Suppressor macrophage (primary cell): Measurements from ENCODE around the gene SHROOM1.
A peak's percentile ranks its signal among the peaks of the same experiment; 100 is the strongest.
"Not testable (repeated sequence)": the region's sequence is repeated elsewhere in the genome, so short reads cannot be mapped to it uniquely, and the experiment has no call there.

Source experiments
- DNase-seq, 4 experiments: peaks; one replicate each; pipeline ENCODE4 v3.0.0-alpha.2; 2020 to 2022
- total RNA-seq, 17 experiments: gene quantifications; one replicate each; lab custom pipeline; 2026; ENCODE audit warnings: mixed read lengths in 6 of 17, inconsistent platforms in 3 of 17; lab: John Stamatoyannopoulos, UW

The SHROOM1 gene, protein sequence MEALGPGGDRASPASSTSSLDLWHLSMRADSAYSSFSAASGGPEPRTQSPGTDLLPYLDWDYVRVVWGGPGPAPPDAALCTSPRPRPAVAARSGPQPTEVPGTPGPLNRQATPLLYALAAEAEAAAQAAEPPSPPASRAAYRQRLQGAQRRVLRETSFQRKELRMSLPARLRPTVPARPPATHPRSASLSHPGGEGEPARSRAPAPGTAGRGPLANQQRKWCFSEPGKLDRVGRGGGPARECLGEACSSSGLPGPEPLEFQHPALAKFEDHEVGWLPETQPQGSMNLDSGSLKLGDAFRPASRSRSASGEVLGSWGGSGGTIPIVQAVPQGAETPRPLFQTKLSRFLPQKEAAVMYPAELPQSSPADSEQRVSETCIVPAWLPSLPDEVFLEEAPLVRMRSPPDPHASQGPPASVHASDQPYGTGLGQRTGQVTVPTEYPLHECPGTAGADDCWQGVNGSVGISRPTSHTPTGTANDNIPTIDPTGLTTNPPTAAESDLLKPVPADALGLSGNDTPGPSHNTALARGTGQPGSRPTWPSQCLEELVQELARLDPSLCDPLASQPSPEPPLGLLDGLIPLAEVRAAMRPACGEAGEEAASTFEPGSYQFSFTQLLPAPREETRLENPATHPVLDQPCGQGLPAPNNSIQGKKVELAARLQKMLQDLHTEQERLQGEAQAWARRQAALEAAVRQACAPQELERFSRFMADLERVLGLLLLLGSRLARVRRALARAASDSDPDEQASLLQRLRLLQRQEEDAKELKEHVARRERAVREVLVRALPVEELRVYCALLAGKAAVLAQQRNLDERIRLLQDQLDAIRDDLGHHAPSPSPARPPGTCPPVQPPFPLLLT
- total RNA-seq: 0.28 to 8.3 (median 1.9) reads per million in 17 experiments

DNA sequence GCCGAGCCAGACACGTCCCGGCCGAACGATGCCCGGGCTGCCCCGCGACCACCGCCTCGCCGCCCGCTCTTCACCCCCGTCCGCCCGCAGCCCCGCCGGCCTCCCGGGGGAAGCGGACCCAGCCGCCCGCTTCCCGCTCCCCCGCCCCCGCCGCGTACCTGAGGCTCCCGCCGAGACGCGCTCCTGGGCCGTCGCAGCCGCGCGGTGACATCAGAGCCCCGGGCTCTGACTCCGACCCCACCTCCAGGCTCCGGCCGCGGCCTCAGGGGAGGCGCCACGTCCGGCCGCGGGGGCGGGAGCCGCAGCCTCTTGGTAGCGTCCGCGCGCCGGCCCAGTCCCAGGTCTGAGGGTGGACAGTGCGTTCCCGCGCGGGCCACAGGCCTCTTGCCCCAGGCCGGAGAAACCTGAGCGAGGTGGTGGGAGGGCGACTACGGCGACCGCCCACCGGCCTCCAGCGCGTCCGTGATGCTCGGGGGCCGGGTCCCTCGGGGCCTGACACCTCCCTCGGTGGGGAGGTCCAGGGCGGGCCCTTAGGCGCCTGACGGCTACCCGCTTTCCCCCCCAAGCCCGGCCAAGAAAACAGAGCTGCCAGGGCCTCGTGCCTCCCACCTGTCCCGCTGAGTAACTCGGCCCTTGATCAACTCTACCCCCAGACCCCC lies at the start of gene SHROOM1:
TSS of gene SHROOM1 (minus strand) at position 212 of the 659 bp plus-strand sequence. CDS start 4,507 bp downstream, outside the sequence.
- peak; percentile 67 to 83 (median 74) for DNase-seq

DNA sequence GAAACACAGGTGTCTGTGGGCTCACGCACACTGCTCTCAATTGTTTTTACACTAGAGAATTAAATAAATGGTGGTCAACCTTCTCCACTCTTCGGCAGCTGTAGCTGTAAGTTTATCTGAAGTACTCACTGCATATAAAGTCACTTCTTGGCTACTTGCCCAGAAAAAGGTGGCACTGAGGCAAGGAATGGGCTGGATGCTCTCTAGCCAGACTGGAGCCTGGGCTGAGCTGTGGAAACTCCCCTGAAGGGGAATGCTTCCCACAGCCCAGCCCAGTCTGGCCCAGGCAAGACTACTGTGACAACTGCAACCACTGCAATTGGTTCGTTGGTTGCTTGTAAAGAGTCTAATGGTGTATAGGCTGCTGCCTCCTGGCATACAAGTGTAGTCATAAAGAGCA lies 47.5 kb upstream of the SHROOM1 start:
- no peak for DNase-seq

DNA sequence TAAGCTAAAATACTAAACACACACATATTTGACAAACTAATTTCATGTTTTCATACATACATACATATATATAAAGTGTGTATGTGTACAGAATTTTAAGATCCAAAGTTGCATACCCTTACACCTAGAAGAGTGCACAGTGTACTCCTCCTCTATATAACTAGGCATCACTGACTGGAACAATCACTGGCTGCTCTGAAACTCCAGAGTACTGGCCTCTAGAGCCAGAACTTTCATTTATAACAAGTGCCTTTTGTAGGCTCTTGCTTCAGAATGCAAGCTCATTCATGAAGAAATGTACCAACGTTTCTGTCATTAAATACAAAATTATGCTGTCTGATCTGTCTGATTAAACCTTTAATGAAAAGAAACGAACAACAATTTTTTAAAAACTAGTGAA lies 47.0 kb upstream of the SHROOM1 start:
- DNase-seq: no peak

DNA sequence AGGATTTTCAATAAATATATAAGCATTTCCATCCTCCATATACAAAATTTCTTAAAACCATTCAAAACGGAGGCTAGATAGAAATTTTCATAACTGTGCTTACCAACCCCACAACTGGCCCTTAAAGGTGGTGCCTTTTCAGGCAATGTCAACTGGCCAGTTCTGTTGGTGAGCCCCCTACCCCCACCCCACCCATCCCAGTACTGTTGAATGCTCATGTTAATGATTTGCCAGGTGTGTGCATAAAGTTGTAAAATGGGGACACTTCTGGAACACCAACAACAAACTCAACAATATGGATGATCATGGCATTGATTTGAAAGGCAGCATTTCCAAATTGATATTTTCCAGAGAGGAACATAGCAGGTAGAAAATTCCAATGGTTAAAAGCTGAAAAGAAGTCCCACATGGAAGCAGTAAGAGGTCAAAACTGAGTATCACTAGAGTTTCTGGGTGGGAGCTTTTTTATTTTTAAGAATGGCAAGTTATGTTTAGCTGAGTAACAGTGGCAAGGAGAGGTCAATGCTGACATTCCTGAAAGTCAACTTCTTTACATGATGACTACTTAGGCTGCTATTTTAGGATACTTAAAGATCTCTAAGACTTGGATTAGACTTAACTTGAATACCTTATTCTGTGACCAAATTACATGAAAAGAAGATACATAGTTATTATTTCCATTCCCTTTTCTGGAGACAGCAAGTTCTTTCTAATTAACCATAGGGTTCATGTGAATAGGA lies 45.7 kb upstream of the SHROOM1 start:
- DNase-seq: no peak

DNA sequence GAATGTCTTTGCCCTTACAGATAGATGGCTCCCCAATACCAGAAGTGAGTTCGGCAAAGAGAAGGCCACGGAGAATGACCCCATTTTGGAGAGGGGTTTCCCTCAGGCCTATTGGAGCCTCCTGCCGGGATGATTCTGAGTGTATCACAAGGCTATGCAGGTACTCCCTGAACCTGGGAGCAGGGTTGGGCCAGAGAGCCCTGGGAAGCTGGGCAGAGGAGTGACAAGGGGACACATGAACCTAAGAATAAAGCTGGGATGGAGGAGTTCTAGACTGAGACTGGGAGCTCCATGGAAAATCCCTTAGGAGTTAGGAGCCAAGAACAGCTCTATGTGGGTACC lies 43.5 kb upstream of the SHROOM1 start:
- no peak for DNase-seq

DNA sequence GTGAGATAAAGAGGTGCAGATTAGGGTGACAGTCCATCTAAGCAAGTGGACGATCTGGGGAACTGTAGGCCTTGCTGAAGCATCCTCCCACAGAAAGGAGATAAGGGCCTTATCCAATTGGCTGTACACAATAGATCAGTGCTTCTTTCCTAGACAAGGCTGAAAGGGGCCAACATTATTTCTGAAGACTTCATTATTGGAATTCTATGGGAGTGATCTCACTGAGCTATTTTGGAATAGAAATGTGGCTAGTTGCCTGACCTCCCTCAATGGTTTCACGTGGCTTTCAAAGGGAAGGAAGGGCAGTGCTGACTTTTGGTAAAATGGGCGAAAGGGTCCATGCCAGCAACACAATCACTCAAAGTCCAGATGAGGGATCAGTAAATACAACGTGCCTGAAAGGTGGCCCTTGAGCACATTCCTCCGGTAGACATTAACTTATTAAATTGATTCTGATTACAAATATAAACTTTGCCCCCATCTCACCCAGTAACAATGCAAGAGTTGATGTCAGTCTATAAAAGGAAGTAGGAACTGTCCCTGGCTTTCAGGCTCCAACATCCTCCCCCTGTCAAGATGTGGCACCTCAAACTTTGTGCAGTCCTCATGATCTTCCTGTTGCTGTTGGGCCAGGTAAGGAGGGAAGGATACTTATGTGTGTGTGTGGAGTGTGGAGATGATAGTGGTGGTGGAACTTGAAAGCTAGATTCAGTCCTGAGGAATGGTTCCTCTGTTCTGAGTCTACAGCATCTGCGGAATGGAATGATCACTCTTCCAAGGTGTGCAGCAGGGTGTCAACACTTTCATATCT lies 42.9 kb upstream of the SHROOM1 start, which contains the start of gene LEAP2:
TSS of gene LEAP2 (plus strand) at position 550 of the 811 bp plus-strand sequence. CDS start at position 577, 27 bp downstream.
- DNase-seq: no peak

DNA sequence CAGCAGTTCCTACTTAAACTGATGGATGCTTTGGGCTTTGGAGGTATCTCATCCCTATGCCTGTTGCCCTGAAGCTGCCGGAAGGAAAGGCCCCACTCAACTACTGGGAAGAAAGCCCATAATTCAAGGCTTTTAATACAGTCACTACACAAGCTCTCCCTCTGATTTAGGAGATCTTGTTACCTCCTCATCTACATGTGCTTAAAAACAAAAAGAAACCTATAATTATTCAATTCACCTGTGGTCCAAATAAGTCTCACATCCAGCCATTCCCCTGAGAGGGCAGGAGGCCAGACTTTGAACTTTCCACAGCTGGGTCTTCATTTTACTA lies 42.3 kb upstream of the SHROOM1 start:
- no peak for DNase-seq

DNA sequence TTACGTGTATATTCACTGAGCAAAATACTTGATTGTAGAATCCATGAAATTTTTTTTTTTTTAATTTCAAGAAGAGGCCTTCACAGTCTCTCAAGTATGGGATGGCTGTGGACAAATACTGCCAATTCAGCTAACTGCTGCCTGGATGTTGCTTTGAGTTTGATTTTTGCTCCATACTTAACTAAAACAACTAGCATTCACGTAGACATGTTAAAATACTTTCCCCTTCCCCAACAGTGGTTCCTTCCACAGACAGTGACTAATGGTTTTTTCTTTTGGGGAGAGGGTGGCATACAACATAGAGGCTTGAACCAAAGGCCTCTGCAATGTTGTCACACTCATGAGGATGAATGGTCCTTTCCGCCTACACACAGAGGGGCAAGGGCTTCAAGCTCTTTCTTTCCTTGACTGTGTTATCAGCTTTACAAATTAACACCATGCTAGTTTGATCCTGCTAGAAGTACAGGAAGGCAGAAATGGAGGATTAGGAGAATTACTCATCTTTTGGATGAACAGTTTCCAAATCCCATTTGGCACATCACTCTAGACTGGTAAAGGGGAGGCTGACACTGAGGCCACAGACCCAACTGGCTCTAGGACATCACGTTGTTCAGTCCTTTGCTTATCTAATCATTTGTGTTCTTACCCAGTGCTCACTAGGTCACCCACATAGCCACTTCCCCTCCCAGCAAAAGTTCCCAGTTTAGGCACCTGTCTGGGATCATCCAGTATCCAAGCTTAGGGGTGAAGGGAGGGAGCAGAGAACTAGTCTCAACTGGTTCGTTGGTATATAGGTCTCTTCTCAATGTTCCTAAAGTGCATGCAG lies 41.2 kb upstream of the SHROOM1 start:
- no peak for DNase-seq

DNA sequence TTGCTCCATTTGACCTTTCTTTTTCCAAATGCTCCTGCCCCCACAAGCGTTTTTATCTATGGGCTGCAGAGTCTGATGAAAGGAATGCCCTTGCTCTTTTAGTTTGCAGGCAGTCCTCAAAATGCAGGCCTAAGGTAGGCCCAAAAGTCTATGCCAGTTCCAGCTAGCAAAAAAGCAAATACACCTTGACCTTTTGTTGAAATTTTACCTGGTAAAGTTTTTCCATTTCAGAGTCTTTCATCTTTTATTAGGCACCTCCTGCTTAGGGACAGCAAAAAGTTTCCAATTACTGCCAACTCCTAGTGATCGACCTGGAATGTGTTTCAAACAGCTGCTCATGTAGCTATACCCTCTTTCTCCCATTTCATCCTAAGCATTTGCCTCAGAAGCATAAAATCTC lies 40.4 kb upstream of the SHROOM1 start:
- DNase-seq: no peak

DNA sequence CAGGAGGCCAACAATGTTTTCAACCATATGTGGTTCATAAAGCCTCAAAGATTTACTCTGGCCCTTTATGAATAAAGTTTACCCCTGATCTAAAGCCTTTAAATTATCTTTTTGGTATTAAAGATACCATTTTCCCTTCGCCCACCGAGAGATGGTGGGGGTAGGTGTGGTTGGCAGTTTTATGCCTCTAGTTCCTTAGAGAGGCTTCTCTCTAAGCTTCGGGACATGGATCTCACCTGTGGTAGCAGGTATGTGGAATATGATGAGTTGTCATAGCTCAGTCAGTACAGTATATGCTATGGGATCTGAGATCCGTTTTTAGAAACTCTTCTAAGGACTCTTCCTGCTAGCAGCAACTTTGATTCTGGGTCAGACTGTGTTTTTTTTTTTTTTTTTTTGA lies 38.3 kb upstream of the SHROOM1 start:
- DNase-seq: no peak

DNA sequence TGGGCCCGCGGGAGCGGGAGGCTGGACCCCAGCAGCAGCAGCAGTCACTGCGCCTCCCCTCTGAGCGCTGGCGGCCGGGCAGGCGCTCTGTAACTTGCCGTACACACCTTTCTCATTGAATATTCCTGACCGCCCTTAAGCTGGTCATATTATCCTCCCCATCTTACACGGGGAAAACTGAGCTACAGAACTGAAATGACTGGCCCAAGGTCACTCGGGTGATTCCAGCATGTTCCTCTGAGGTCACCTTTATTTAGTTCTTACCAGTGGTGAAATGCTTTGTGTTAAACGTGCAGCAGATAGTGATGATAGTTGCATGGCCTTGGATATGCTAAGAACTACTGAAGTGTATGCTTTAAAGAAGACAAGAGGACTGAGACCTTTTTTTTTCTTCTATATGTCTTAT lies 36.6 kb upstream of the SHROOM1 start:
- DNase-seq: no peak

DNA sequence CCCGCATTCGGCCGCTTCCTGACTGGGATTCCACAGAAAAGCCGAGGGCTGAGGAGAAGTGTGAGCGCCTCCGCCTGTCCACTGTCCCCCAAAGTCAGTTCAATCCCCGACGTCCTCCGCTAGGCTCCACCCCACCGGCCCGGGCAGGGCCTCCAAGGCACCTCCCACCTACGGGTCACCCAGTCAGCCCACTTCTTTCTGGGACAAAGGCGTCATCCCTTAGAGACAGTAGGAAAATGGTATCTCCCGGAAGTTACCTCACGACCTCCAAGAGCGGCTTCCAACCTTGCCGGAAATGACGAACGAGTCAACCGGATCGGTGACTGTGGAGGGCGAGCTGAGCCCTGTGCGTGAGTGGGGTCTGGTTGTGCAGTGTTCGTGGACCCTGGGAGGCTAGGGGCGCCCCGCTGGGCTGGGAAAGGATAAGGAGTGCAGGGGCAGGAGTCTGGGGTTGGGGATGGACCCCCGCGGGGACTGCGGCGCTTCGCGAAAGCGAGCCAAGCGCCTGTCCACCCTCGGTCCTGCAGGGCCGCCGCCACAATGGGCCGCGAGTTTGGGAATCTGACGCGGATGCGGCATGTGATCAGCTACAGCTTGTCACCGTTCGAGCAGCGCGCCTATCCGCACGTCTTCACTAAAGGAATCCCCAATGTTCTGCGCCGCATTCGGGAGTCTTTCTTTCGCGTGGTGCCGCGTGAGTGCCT lies 36.0 kb upstream of the SHROOM1 start, which contains the start of the genes GDF9 and UQCRQ:
TSS of gene GDF9 (minus strand) at position 128 of the 704 bp plus-strand sequence. CDS start 1,936 bp downstream, outside the sequence.
TSS of gene UQCRQ (plus strand) at position 301 of the 704 bp plus-strand sequence. CDS start at position 541, 240 bp downstream.
- peak; percentile 98 to 100 (median 98) for DNase-seq

DNA sequence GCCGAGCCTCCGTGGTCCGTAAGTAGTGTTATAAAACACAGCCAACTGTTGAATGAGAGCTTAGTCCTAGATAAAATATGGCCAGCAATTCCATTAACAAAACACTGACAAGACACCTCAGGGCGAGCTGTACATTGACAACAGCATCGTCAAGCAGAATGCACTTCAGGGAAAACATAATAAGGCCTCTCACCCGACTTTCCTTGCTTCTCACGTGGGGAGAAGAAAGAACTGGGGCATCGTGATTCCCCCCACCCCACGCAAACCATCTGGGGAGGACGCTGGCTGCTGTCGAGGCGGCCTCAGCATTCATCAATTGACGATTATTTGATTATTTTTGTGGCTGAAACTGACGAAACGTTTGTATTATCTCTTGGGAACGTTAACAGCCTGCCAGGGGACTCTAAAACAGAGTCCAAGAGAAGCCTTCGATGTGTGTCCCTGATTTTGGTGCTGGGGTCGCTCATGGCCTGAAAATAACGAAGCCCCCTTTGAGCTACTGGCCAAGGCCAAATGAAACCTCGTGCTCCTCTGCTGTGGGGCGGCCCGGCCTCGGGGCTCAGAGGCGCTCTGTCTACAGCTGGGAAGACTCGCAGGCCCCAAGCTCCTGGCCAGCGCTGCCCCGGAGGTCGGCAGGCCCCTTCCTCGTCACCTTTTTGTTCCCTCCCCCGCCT lies 35.4 kb upstream of the SHROOM1 start:
- no peak for DNase-seq

DNA sequence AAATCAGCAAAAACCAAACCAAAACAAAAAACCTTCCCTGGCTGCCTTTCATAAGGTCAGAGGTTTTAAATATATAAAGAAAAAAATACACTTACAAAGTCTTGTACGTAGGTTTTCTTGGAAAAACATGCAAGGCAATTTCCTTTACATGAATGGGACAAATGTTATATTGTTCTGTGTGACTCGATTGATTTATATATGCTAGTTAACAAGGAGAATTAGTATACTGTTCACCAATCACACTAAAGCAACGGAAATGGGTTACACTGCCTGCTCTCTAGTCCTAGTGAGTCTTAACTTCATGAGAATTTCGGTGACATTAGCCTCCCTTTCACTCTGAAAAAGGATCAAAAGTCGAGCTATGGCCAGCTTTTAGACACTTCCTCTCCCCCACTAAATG lies 30.3 kb upstream of the SHROOM1 start:
- DNase-seq: no peak

DNA sequence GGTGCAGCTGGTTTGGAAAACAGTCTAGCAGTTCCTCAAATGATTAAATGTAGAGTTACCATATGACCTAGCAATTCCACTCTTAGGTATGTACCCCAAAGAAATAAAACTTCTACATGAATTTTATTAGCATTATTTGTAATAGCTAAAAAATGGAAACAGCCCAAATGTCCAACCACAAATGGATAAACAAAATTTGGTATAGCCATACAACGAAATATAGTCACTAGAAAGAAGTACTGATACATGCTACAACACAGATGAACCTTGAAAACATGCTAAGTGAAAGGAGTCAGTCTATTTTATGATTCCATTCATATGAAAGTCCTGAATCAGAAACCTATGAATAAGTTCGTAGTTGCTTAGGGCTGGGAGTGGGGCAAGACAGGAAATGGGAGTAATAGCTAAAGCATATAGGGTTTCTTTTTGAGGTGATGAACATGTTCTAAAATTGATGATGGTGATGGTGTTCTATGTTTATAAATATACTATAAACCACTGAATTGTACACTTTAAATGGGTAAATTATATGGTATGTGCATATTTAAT lies 29.5 kb upstream of the SHROOM1 start:
- no peak for DNase-seq

DNA sequence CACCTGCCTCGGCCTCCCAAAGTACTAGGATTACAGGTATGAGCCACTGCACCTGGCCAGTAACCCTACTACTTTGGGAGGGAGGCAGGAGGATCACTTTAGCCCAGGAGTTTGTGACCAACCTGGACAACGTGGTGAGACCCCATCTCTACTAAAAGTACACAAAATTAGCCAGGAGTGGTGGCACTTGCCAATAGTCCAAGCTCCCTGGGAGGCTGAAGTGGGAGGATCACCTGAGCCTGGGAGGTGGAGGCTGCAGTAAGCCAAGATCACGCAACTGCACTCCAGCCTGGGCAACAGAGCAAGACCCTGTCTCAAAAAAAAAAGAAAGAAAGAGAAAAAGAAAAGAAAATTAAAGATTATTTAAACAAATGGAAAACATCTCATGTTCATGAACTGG lies 25.6 kb upstream of the SHROOM1 start:
- DNase-seq: no peak

DNA sequence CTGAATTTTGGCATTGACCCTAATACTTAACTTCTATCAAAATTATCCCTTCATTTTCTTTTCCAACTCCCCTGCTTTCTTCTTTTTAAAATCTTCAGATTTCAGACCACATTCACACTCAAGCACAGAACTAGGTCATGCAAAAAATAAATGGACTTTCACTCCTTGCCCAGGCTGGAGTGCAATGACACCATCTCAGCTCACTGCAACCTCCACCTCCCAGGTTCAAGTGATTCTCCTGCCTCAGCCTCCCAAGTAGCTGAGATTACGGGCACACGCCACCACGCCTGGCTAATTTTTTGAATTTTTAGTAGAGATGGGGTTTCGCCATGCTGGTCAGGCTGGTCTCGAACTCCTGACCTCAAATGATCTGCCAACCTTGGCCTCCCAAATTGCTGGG lies 24.5 kb upstream of the SHROOM1 start:
- DNase-seq: not testable (repeated sequence)

DNA sequence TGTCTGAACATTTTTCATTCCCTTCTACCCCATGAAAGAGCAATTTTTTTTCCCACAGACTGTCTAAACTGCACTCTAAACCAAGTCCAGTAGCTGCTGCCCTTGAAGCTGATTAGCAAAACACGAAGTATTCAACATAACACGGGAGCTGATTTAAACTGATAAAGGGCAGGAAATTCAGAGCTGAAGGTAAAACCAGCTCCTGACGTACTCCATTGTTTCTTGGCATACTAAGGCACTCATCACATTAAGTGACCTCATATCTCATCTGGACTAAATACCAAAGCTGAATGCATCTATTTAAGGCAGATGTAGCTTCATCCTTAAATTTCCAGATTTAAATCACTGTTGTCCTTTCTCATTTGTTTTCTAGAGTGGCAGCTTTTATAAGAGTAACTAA lies 23.9 kb upstream of the SHROOM1 start:
- no peak for DNase-seq

DNA sequence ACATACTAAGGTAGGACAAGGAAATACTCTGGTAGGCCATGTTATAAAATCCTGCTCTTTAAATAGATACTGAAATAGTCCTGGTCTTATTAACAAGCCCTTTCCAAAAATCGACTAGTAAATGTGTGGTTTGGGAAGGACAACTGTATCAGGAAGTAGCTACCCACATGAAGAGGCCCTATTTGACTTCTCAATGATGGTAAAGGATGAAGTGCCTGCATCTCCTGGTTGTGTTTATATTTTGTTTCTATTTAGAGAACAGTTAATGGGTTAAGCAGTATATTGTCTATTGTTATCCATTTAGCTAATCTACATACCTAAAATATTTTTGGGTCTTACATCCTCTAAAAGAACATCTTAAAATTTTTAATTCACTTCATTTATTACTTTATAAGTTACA lies 23.3 kb upstream of the SHROOM1 start:
- no peak for DNase-seq
